H1 (cell line): ENCODE results near the gene PIP5K1B. TPM values are rescaled to one million over a fixed set of nuclear protein-coding genes. Genes with fewer than 3 reads are reported as not detected.

Experiments used
- CTCF ChIA-PET: fragments of 300-600 bp; sonication (Branson Sonifier 250); formaldehyde crosslinking; loops from one replicate; lab custom pipeline; 2021; ENCODE audit not compliant: partially characterized antibody; lab: Charles Lee
- POLR2A ChIA-PET: fragments of 300-600 bp; sonication (Branson Sonifier 250); formaldehyde crosslinking; loops from one replicate; lab custom pipeline; 2021; ENCODE audit warnings: inconsistent platforms; ENCODE audit not compliant: partially characterized antibody; lab: Charles Lee
- DNase-seq, 2 experiments: peaks; one replicate each; pipeline versions ENCODE4 v3.0.0 to v3.0.0-alpha.2; 2010 to 2022; ENCODE audit warnings: low spot score in 2 of 2, low read depth in 1 of 2, mixed read lengths in 1 of 2
- FAIRE-seq: peaks from 2 replicates; lab custom pipeline; 2011; peaks lifted over from hg19 to GRCh38; lab: Jason Lieb, UNC
- H2AFZ ChIP-seq: 2 replicates; pipeline ENCODE4 v1.8.1; 2012; ENCODE audit warnings: low read length, inconsistent platforms
- H2AK5ac ChIP-seq: 2 replicates; pipeline ENCODE4 v1.6.1; 2013; ENCODE audit warnings: low read depth, low read length
- H2BK120ac ChIP-seq: replicated peaks from 2 replicates; pipeline ENCODE3; 2013; ENCODE audit warnings: low read depth, low read length, inconsistent platforms
- H2BK12ac ChIP-seq: 2 replicates; pipeline ENCODE4 v1.6.1; 2013; ENCODE audit warnings: low read depth, low read length
- H2BK15ac ChIP-seq: 2 replicates; pipeline ENCODE4 v1.6.1; 2013; ENCODE audit warnings: low read length
- H2BK20ac ChIP-seq: 2 replicates; pipeline ENCODE4 v1.6.1; 2013; ENCODE audit warnings: low read length
- H2BK5ac ChIP-seq: 2 replicates; pipeline ENCODE4 v1.6.1; 2013; ENCODE audit warnings: low read depth, low read length
- H3K14ac ChIP-seq: 2 replicates; pipeline ENCODE4 v1.6.1; 2013; ENCODE audit warnings: inconsistent platforms; ENCODE audit not compliant: insufficient read length
- H3K18ac ChIP-seq: 2 replicates; pipeline ENCODE4 v1.6.1; 2013; ENCODE audit warnings: low read length; ENCODE audit errors: extremely low read depth
- H3K23ac ChIP-seq: 2 replicates; pipeline ENCODE4 v1.6.1; 2013; ENCODE audit warnings: inconsistent platforms; ENCODE audit not compliant: insufficient read length
- H3K23me2 ChIP-seq: 2 replicates; pipeline ENCODE4 v1.6.1; 2013; ENCODE audit warnings: low read depth, low read length
- H3K27ac ChIP-seq: 2 replicates; pipeline ENCODE4 v1.6.1; 2011; ENCODE audit warnings: low read depth, low read length, inconsistent platforms
- H3K27me3 ChIP-seq, 4 experiments: replicated peaks in 1 of 4; 1 replicate in 1 of 4; 2 replicates in 3 of 4; pipeline versions ENCODE4 v1.6.1 to v1.8.1; 2011 to 2013; ENCODE audit warnings: low read length in 3 of 4, mild to moderate bottlenecking in 3 of 4, inconsistent platforms in 2 of 4, mixed read lengths in 2 of 4, moderate library complexity in 1 of 4; ENCODE audit not compliant: control insufficient read depth in 3 of 4, insufficient read depth in 3 of 4; ENCODE audit errors: extremely low read depth in 1 of 4
- H3K36me3 ChIP-seq, 4 experiments: 2 replicates each; pipeline versions ENCODE4 v1.6.1 to v1.8.1; 2011 to 2013; ENCODE audit warnings: mild to moderate bottlenecking in 4 of 4, low read length in 3 of 4, moderate library complexity in 2 of 4, control low read depth in 1 of 4, inconsistent platforms in 1 of 4; ENCODE audit not compliant: insufficient read depth in 4 of 4, control insufficient read depth in 2 of 4
- H3K4ac ChIP-seq: replicated peaks from 2 replicates; pipeline ENCODE3; 2013; ENCODE audit warnings: low read length, low read depth, mixed read lengths, inconsistent platforms; ENCODE audit not compliant: insufficient read length
- H3K4me1 ChIP-seq, 4 experiments: replicated peaks in 1 of 4; 1 replicate in 1 of 4; 2 replicates in 3 of 4; pipeline versions ENCODE4 v1.6.1 to v1.8.1; 2011 to 2013; ENCODE audit warnings: low read length in 3 of 4, inconsistent platforms in 2 of 4, mixed read lengths in 1 of 4; ENCODE audit not compliant: insufficient read depth in 4 of 4, control insufficient read depth in 3 of 4
- H3K4me2 ChIP-seq, 2 experiments: 2 replicates each; pipeline versions ENCODE4 v1.6.1 to v1.8.1; 2011 to 2013; ENCODE audit warnings: low read depth in 2 of 2, low read length in 2 of 2, control low read depth in 1 of 2, inconsistent platforms in 1 of 2, mild to moderate bottlenecking in 1 of 2; ENCODE audit not compliant: insufficient read depth in 1 of 2
- H3K4me3 ChIP-seq, 4 experiments: fragments of 200-600, 300-600 bp in 1 of 4; sonication (generic), shearing (Covaris generic), sonication (Bioruptor Twin) in 1 of 4; 2 replicates each; pipeline versions ENCODE4 v1.5.1 to v1.8.1; 2011 to 2016; ENCODE audit warnings: low read length in 4 of 4, low read depth in 3 of 4, control low read depth in 2 of 4, inconsistent platforms in 2 of 4, mild to moderate bottlenecking in 2 of 4, mixed read lengths in 1 of 4, moderate library complexity in 1 of 4; ENCODE audit not compliant: insufficient read depth in 2 of 4; ENCODE audit errors: extremely low read depth in 1 of 4
- H3K56ac ChIP-seq: replicated peaks from 2 replicates; pipeline ENCODE3; 2013; ENCODE audit warnings: low read depth, mild to moderate bottlenecking, mixed read lengths, low read length, inconsistent platforms; ENCODE audit not compliant: insufficient read length
- H3K79me1 ChIP-seq: 2 replicates; pipeline ENCODE4 v1.6.1; 2013; ENCODE audit warnings: low read depth, low read length, control low read depth
- H3K79me2 ChIP-seq, 2 experiments: 2 replicates each; pipeline versions ENCODE4 v1.6.1 to v1.8.1; 2012 to 2013; ENCODE audit warnings: low read length in 2 of 2, mild to moderate bottlenecking in 2 of 2, inconsistent platforms in 1 of 2; ENCODE audit not compliant: insufficient read depth in 2 of 2, control insufficient read depth in 1 of 2
- H3K9ac ChIP-seq, 4 experiments: replicated peaks in 1 of 4; 1 replicate in 1 of 4; 2 replicates in 3 of 4; pipeline versions ENCODE4 v1.6.1 to v1.8.1; 2011 to 2013; ENCODE audit warnings: low read depth in 3 of 4, low read length in 3 of 4, control low read depth in 2 of 4, mild to moderate bottlenecking in 2 of 4, moderate library complexity in 2 of 4, inconsistent platforms in 1 of 4; ENCODE audit errors: extremely low read depth in 1 of 4
- H3K9me3 ChIP-seq, 2 experiments: 2 replicates each; pipeline versions ENCODE4 v1.6.1 to v1.8.1; 2012 to 2013; ENCODE audit warnings: mild to moderate bottlenecking in 2 of 2, moderate library complexity in 2 of 2, control low read depth in 1 of 2, inconsistent platforms in 1 of 2, low read depth in 1 of 2, low read length in 1 of 2, mixed read lengths in 1 of 2; ENCODE audit not compliant: insufficient read depth in 2 of 2
- H4K20me1 ChIP-seq, 2 experiments: replicated peaks in 1 of 2; 2 replicates each; pipeline versions ENCODE3 to v1.8.1; 2011 to 2013; ENCODE audit warnings: inconsistent platforms in 2 of 2, low read length in 2 of 2, mild to moderate bottlenecking in 1 of 2; ENCODE audit not compliant: insufficient read depth in 2 of 2, control insufficient read depth in 1 of 2
- H4K5ac ChIP-seq: 2 replicates; pipeline ENCODE4 v1.6.1; 2013; ENCODE audit warnings: low read length, low read depth, mixed read lengths, inconsistent platforms; ENCODE audit not compliant: insufficient read length
- H4K8ac ChIP-seq: 2 replicates; pipeline ENCODE4 v1.8.0; 2013; ENCODE audit warnings: mild to moderate bottlenecking, moderate library complexity, low read length, inconsistent platforms; ENCODE audit not compliant: insufficient read depth; ENCODE audit errors: extremely low read depth
- H4K91ac ChIP-seq: replicated peaks from 2 replicates; pipeline ENCODE3; 2013; ENCODE audit warnings: low read length, mixed read lengths, inconsistent platforms; ENCODE audit not compliant: insufficient read length
- BRCA1 ChIP-seq: IDR thresholded peaks from 2 replicates; pipeline ENCODE4 v1.6.1; 2012; ENCODE audit warnings: low read depth, low read length, improper control_type of control experiment
- CHD1 ChIP-seq: IDR thresholded peaks from 2 replicates; pipeline ENCODE4 v1.6.1; 2012; ENCODE audit warnings: low read depth, low read length, improper control_type of control experiment
- EGR1 ChIP-seq: IDR thresholded peaks from 2 replicates; pipeline ENCODE4 v1.6.1; 2011; ENCODE audit warnings: low read depth, low read length, borderline replicate concordance
- FOSL1 ChIP-seq: IDR thresholded peaks from 2 replicates; pipeline ENCODE4 v1.6.1; 2011; ENCODE audit warnings: mild to moderate bottlenecking, low read depth, low read length, moderate library complexity; ENCODE audit not compliant: insufficient read depth
- HDAC6 ChIP-seq: IDR thresholded peaks from one replicate; pipeline ENCODE4 v1.7.1; 2012; ENCODE audit warnings: low read depth, mild to moderate bottlenecking, inconsistent platforms, low read length, moderate library complexity
- PHF8 ChIP-seq: fragments of 200-600 bp; sonication (generic); conservative IDR thresholded peaks from 2 replicates; pipeline ENCODE4 v1.7.1; 2012; ENCODE audit warnings: low read depth, mild to moderate bottlenecking, inconsistent platforms, low read length, moderate library complexity
- TAF7 ChIP-seq: optimal IDR thresholded peaks from 2 replicates; pipeline ENCODE3; 2011; ENCODE audit warnings: low read depth, mild to moderate bottlenecking, inconsistent platforms, low read length, moderate library complexity, borderline replicate concordance
- ZNF274 ChIP-seq: IDR thresholded peaks from 2 replicates; pipeline ENCODE4 v1.7.0; 2012; ENCODE audit warnings: low read length, borderline replicate concordance; ENCODE audit errors: extremely low read depth
- WGBS, 2 experiments: shearing (Covaris generic) in 1 of 2; methylation state at CpG; one replicate each; pipeline versions ENCODE4 v1.1.6 to v1.1.7; 2013 to 2015; ENCODE audit warnings: low lambda C conversion rate in 2 of 2, mixed read lengths in 2 of 2, inconsistent platforms in 1 of 2, low coverage in 1 of 2, missing lambda C conversion rate in 1 of 2; ENCODE audit not compliant: insufficient replicate concordance in 2 of 2, insufficient coverage in 1 of 2, insufficient read length in 1 of 2; ENCODE audit errors: extremely low coverage in 1 of 2, missing lambda C conversion rate in 1 of 2; 5-methylcytosine and 5-hydroxymethylcytosine counted together
- polyA plus RNA-seq, 7 experiments: library from polyadenylated mRNA; depleted of rRNA in 3 of 7; stranded (reverse) in 5 of 7; unstranded in 2 of 7; fragments of >200 nt in 5 of 7; fragments of 200-250 nt in 2 of 7; gene quantifications; 1 replicate in 5 of 7; 2 replicates in 1 of 7; 4 replicates in 1 of 7; pipeline versions ENCODE4 v1.2.1 to v1.2.3, GENCODE V29; 2011 to 2013; ENCODE audit warnings: missing spikeins in 2 of 7, mixed read lengths in 2 of 7
- total RNA-seq: library from RNA; stranded (reverse); fragmentation: NEBNext Ultra II Directional; extraction: Animal tissue kit (Norgen Biotek cat#: 25700); gene quantifications from 2 replicates; pipeline ENCODE4 v1.2.1, GENCODE V29; 2021

The PIP5K1B gene
- total and polyA plus RNA-seq, 2 of the 8 experiments (the other 6 are each of a cell fraction or from before 2014, with no cell fraction given) = 4.7 to 7.7 TPM

DNA sequence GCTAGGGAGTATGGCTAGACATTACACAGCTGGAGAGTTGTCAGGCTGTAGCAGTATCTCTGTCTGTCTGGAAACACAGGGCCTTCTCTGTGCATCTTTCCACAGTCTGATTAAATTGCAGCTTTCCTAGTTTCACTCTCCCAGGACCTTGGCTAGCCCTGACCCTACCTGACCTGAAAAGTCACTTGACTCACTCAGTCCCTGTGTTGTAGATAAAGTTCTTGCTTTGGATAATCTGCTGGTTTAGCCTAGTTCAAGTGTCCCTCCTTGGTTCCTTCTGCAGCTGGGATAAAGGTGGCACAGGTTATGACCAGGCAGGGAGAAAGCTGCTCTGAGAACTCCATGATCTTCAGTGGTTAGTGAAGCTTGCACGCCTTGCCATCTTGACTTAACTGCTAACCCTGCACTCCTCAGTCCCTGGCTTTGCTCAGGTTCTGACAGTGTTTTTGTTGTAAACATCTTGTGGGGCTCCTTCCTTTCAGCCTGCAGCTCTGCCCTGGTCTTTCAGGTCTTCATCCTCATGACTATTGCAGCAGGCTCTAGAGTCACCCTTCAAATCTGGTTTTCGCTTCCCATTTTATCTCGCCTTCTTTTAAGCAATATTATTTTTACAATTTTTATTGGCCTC lies 101.0 kb downstream of the PIP5K1B start:
- no peaks in the 10 kb centered on the region for H3K23me2 ChIP-seq
- POLR2A ChIA-PET = interaction anchor here (0.5 to 0.8 kb wide), 2 partner anchors 8 to 270 kb away, joined by 3 read pairs; no protein-coding TSS in a partner anchor
- no peak overlapping the region for H2AK5ac ChIP-seq
- FAIRE-seq (no peak), DNase-seq (no peak)
- H2BK20ac ChIP-seq = no peak overlapping the region
- no peak overlapping the region for H2AFZ ChIP-seq
- no peak overlapping the region for H3K4me3 ChIP-seq
- no peaks in the 10 kb centered on the region for H3K79me2 ChIP-seq
- H3K4me1 ChIP-seq = peaks cover 0 to under 1% (median 0%) of the 10 kb centered on the region in 4 experiments; a peak in 1 of 7 replicates
- H4K91ac ChIP-seq = no peak overlapping the region
- H3K4ac ChIP-seq = no peak overlapping the region
- H2BK15ac ChIP-seq = peak overlapping the region; percentile 40; the same call in 1 of the 2 replicates
- CTCF ChIA-PET = interaction anchor here (0.8 to 1.6 kb wide), 5 partner anchors 12 to 226 kb away, joined by 3 to 5 read pairs (median 3); no protein-coding TSS in a partner anchor
- no peaks in the 10 kb centered on the region for H4K20me1 ChIP-seq
- peaks cover 0 to 3% (median 0%) of the 10 kb centered on the region in 4 experiments; a peak in 1 of 7 replicates for H3K27me3 ChIP-seq
- H3K23ac ChIP-seq = no peak overlapping the region
- H4K5ac ChIP-seq = no peak overlapping the region
- 94% methylated on average over 3 of the region's 3 CpGs; no CpG with 5 or more reads in 1 of the 2 experiments for WGBS, 2 experiments
- no peaks in the 10 kb centered on the region for H3K9me3 ChIP-seq
- TF ChIP-seq EGR1 (no peak), ZNF274 (no peak), PHF8 (no peak), BRCA1 (no peak), CHD1 (no peak), FOSL1 (no peak), HDAC6 (no peak), TAF7 (no peak)
- H2BK12ac ChIP-seq = no peak overlapping the region
- no peak overlapping the region for H3K9ac ChIP-seq
- H3K18ac ChIP-seq = no peak overlapping the region
- H3K4me2 ChIP-seq = no peak overlapping the region
- H2BK5ac ChIP-seq = no peak overlapping the region
- no peak overlapping the region for H3K56ac ChIP-seq
- no peaks in the 10 kb centered on the region for H3K36me3 ChIP-seq
- no peak overlapping the region for H4K8ac ChIP-seq
- H3K27ac ChIP-seq = no peak overlapping the region
- H3K14ac ChIP-seq = no peak overlapping the region
- no peak overlapping the region for H2BK120ac ChIP-seq
- H3K79me1 ChIP-seq = no peaks in the 10 kb centered on the region
